Adrenal gland (tissue), 12 donors: Measurements from ENCODE around the gene CNFN. TPM values are rescaled to one million over a fixed set of nuclear protein-coding genes. Genes with fewer than 3 reads are reported as not detected.

Experiments used
- DNase-seq, 7 donors: peaks; one replicate each; pipeline ENCODE4 v3.0.0-alpha.2; 2019 to 2020
- H3K27ac ChIP-seq, 5 donors: fragments of 200-600 bp; sonication (generic) in 4 of 5; 1 replicate in 3 of 5; 2 replicates in 2 of 5; pipeline versions ENCODE4 v1.5.1 to v1.8.0; 2016 to 2020; ENCODE audit warnings: mild to moderate bottlenecking in 1 of 5
- H3K27me3 ChIP-seq: fragments of 200-600 bp; 2 replicates; pipeline ENCODE4 v1.8.0; 2021
- H3K36me3 ChIP-seq, 2 donors: fragments of 200-600 bp; replicated peaks in 1 of 2; 1 replicate in 1 of 2; 2 replicates in 1 of 2; pipeline versions ENCODE4 v1.5.1 to v1.8.0; 2018 to 2022
- H3K4me1 ChIP-seq, 2 donors: fragments of 200-600 bp; replicated peaks in 1 of 2; 1 replicate in 1 of 2; 2 replicates in 1 of 2; pipeline versions ENCODE4 v1.5.1 to v1.8.0; 2018 to 2021
- H3K4me3 ChIP-seq, 4 donors: fragments of 200-600 bp; sonication (generic) in 3 of 4; one replicate each; pipeline ENCODE4 v1.5.1; 2016 to 2018
- H3K9me3 ChIP-seq, 3 donors: fragments of 200-600 bp; sonication (generic) in 1 of 3; replicated peaks in 1 of 3; 1 replicate in 2 of 3; 2 replicates in 1 of 3; pipeline versions ENCODE4 v1.5.1 to v1.8.0; 2016 to 2021
- POLR2A ChIP-seq, 2 donors: fragments of 450-650 bp; IDR thresholded peaks; one replicate each; pipeline ENCODE4 v1.6.1; 2017; ENCODE audit warnings: antibody characterized with exemption in 2 of 2, mild to moderate bottlenecking in 2 of 2, moderate library complexity in 1 of 2
- WGBS, 4 donors: extraction: QIAGEN DNeasy Blood & Tissue Kit in 2 of 4; methylation state at CpG; one replicate each; pipeline versions ENCODE4 v1.1.5 to v1.1.7; 2013 to 2017; 5-methylcytosine and 5-hydroxymethylcytosine counted together
- intact Hi-C, 2 donors: fragments of 100-400 bp; cut with DNase I; formaldehyde crosslinking; loops; one replicate each; pipeline versions ENCODE4 v1.14.1 to v1.15.0; 2022 to 2023
- polyA plus RNA-seq, 3 donors: library from polyadenylated mRNA; stranded (reverse); fragments of 200-250 nt in 2 of 3; fragments of 350-450 nt in 1 of 3; fragmentation: Illumina TruSeq in 1 of 3; extraction: RNeasy Lipid Tissue Mini Kit (QIAGEN cat#74804) in 1 of 3; gene quantifications; one replicate each; pipeline ENCODE4 v1.2.3, GENCODE V29; 2013 to 2014
- total RNA-seq, 9 donors: library from RNA; depleted of rRNA in 4 of 9; stranded (reverse); fragments of >200 nt in 4 of 9; fragments of 120-200 nt in 1 of 9; fragmentation: NEBNext Ultra II Directional in 1 of 9; extraction: Animal tissue kit (Norgen Biotek cat#: 25700) in 1 of 9; gene quantifications; one replicate each; pipeline versions ENCODE4 v1.1.0 to v1.2.4, GENCODE V29; 2013 to 2023
- TF ChIP-seq, protein P1 (sequence below), 6 experiments: fragments of 450-650 bp in 4 of 6; fragments of 200-600 bp in 2 of 6; sonication (generic) in 1 of 6; IDR thresholded peaks; 1 replicate in 5 of 6; 2 replicates in 1 of 6; pipeline versions ENCODE4 v1.5.1 to v1.8.0; 2016 to 2021; ENCODE audit warnings: antibody characterized with exemption in 6 of 6, mild to moderate bottlenecking in 2 of 6, moderate library complexity in 1 of 6
- donor health status: healthy with polysubstance abuse.
- donor health status: Bipolar disorder and iron deficiency.
- donor health status: DM: yes; HTN: yes; CAD: no.
- donor health status: DM: no; HTN: no; CAD: no.
- donor health status: DM: no; HTN: no; CAD: no.
- donor health status: DM: yes; HTN: yes; CAD: no.

CNFN gene
- total and polyA plus RNA-seq, 12 donors: 0.78 to 20.9 (median 3.5) TPM; not detected in 2

- Histone ChIP-seq H3K36me3 (peaks cover 0 to 25% of the 10 kb centered on the region in 2 donors), H3K4me1 (peaks cover 8 to 21% of the 10 kb centered on the region in 2 donors), H3K27ac (no peak overlapping the region), H3K9me3 (no peaks in the 10 kb centered on the region), H3K4me3 (no peak overlapping the region), H3K27me3 (no peaks in the 10 kb centered on the region)
- DNase-seq: no peak
- TF ChIP-seq, protein P1, sequence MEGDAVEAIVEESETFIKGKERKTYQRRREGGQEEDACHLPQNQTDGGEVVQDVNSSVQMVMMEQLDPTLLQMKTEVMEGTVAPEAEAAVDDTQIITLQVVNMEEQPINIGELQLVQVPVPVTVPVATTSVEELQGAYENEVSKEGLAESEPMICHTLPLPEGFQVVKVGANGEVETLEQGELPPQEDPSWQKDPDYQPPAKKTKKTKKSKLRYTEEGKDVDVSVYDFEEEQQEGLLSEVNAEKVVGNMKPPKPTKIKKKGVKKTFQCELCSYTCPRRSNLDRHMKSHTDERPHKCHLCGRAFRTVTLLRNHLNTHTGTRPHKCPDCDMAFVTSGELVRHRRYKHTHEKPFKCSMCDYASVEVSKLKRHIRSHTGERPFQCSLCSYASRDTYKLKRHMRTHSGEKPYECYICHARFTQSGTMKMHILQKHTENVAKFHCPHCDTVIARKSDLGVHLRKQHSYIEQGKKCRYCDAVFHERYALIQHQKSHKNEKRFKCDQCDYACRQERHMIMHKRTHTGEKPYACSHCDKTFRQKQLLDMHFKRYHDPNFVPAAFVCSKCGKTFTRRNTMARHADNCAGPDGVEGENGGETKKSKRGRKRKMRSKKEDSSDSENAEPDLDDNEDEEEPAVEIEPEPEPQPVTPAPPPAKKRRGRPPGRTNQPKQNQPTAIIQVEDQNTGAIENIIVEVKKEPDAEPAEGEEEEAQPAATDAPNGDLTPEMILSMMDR (IDR thresholded peaks at IDR 0.05): no peak
- TF ChIP-seq POLR2A (IDR thresholded peaks at IDR 0.05): no peak
- intact Hi-C loops: no loop called here
- 89 to 97% (median 96%) methylated on average over 5 to 11 of the region's 11 CpGs for WGBS, 4 donors
Measured at GRCh38 chr19:42406111-42406510, 16.0 kb upstream of the CNFN start.

DNA sequence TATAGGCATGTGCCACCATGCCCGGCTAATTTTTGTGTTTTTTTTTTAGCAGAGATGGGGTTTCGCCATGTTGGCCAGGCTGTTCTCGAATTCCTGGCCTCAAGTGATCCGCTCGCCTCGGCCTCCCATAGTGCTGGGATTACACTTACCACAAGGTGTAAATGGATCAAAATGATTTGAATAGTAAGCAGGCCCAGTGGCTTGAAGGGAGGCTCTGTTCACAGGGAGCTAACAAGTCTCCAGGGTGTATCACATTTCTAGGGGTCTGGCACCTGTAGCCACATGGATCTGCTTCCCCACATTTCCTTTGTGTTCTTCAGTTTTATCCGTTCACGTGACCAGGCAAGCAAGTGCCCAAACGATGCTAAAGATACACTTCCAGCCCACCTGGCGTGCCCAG is 13.5 kb upstream of the CNFN start:
- H3K9me3 ChIP-seq: no peaks in the 10 kb centered on the region
- no peak overlapping the region for H3K4me3 ChIP-seq
- no peaks in the 10 kb centered on the region for H3K27me3 ChIP-seq
- peaks cover 0 to 21% of the 10 kb centered on the region in 2 donors for H3K36me3 ChIP-seq
- no peak for DNase-seq
- WGBS, 4 donors: 89 to 95% (median 95%) methylated on average over 10 of the region's 10 CpGs
- no peak overlapping the region for H3K27ac ChIP-seq
- H3K4me1 ChIP-seq: peaks cover 0 to 14% of the 10 kb centered on the region in 2 donors
- no peak for TF ChIP-seq POLR2A (IDR thresholded peaks at IDR 0.05)
- TF ChIP-seq, protein P1 (IDR thresholded peaks at IDR 0.05): no peak
- intact Hi-C loops: no loop called here

DNA sequence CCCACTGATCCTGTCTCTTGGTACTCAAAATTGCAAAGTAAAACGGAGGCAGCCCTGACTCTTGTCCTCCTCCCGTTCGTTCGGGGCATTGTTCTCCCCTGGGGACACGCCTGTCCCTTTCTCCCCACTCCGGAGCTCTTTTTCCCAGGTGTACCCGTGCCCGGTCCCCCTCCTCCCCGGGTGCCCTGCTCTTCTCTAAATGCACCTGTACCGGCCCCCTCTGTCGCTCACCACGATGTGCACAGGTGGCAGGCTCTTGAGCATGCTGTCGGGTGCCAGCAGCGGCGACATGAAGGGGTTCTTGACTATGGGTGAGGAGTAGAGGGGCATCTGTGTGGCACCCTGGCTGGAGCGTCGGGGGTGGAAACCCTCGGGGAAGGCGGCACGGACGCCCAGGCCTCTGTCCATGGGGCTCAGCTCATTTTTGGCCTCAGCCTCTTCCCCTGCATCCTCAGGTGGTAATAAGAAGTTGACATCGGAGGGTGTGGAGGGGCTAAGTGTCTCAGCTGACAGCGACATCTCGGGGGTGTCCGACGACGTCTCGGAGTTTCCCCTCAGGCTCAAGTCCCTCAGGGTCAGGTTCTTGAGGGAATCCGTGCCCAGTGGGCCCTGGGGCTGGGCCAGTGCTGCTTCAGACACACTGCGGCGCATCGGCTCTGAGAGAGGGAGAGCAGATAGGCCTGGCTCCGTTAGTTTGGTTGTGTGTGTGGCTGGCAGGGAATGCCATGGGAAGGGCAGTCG is 12.4 kb upstream of the CNFN start:
- DNase-seq: no peak
- TF ChIP-seq POLR2A (IDR thresholded peaks at IDR 0.05): no peak
- TF ChIP-seq, protein P1 (IDR thresholded peaks at IDR 0.05): no peak
- Histone ChIP-seq H3K27me3 (no peaks in the 10 kb centered on the region), H3K4me3 (peak overlapping the region in 1 of 4 donors; percentile 61), H3K9me3 (no peaks in the 10 kb centered on the region), H3K27ac (peak overlapping the region in 2 of 5 donors; percentile 73), H3K36me3 (peaks cover 0 to 21% of the 10 kb centered on the region in 2 donors), H3K4me1 (peaks cover under 1 to 19% of the 10 kb centered on the region in 2 donors)
- intact Hi-C loops: no loop called here
- WGBS, 4 donors: 67 to 76% (median 71%) methylated on average over 28 to 34 of the region's 34 CpGs

GRCh38 chr19:42401365-42402303 is 11.5 kb upstream of the CNFN start:
- peak; percentile 80 to 93 (median 85) for DNase-seq
- peak; percentile 13 to 68 for TF ChIP-seq POLR2A (IDR thresholded peaks at IDR 0.05)
- TF ChIP-seq, protein P1 (IDR thresholded peaks at IDR 0.05): peak; percentile 70 to 84 (median 76)
- H3K36me3 ChIP-seq: peaks cover 0 to 17% of the 10 kb centered on the region in 2 donors
- intact Hi-C loops: no loop called here
- H3K27me3 ChIP-seq: no peaks in the 10 kb centered on the region
- H3K4me1 ChIP-seq: peaks cover 6 to 25% of the 10 kb centered on the region in 2 donors
- H3K4me3 ChIP-seq: peak overlapping the region in 2 of 4 donors; percentile 33 to 61
- peak overlapping the region in 4 of 5 donors; percentile 15 to 73 (median 50) for H3K27ac ChIP-seq
- WGBS, 4 donors: 0 to 2% (median 1%) methylated on average over 25 to 80 of the region's 80 CpGs
- H3K9me3 ChIP-seq: no peaks in the 10 kb centered on the region
